ENCODE results near the gene CFAP77. TPM values are rescaled to one million over a fixed set of nuclear protein-coding genes. Genes with fewer than 3 reads are reported as not detected.

The CFAP77 gene
- total and polyA plus RNA-seq, 9 donors, result 0.11 to 0.16 (median 0.12) TPM; not detected in 6

DNA sequence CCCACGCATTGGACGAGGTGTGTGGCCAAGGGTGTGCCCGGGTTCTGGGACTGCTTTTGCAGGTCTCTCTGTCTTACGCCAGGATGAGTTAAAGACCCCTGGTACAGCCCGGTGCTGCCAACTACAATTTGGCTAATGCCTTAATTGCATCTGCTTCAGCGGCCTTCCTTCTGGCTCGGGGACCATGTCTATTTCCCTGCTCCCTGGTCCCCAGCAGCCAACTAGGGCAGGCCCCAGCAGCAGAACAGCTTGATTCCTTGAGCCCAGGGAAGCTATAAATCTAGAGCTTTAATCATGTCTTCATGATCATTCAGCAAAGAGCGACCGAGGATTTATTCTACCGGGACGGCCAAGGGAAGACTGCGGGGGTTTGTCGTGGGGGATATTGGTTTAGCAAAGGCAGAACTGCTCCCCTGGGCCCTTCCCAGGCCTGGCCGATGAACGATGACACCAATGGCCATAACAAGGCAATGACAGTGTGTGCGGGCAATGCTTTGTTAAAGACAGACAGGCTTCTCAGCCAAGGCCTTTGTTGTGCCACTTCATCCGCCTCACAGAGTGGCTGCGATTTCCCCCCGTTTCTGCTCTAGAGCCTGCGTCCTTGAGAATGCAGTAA, 51.4 kb downstream of the CFAP77 start:
- Histone ChIP-seq H3K27ac (ENCODE audit: low read length) (no peak overlapping the region), H3K27me3 (ENCODE audit: control insufficient read depth, insufficient read depth, low read length) (peaks cover 34% of the 10 kb centered on the region), H3K4me3 (ENCODE audit: low read length) (no peak overlapping the region), H3K9me3 (replicated peaks; ENCODE audit: control insufficient read depth, low read depth, low read length) (no peaks in the 10 kb centered on the region), H3K36me3 (ENCODE audit: control insufficient read depth, insufficient read depth, low read length) (no peaks in the 10 kb centered on the region), H3K4me1 (ENCODE audit: control insufficient read depth, insufficient read depth, low read length) (peaks cover 2% of the 10 kb centered on the region)
- DNase-seq, result no peak
- WGBS (ENCODE audit: insufficient coverage), result 45% methylated on average over 11 of the region's 20 CpGs

DNA sequence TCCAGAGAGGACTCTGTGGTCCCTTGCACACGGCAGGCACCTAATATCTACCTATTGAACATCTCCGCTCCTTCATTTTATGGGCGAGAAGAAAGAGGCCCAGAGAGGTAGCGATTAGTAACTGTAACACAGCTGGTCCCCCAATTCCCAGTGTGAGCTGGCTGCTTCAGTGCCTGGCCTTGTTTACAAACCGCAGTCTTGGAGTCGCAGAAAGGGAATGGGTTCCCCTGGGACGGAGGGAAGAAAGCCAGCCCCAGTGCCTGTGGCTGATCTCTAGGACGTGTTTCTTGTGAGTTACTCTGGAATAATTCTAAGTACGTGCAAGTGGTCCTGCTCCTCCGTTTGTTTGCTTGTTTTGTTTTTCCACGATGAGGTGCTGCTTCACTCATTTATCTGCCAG, 52.0 kb downstream of the CFAP77 start:
- peaks cover 29% of the 10 kb centered on the region for H3K27me3 ChIP-seq (ENCODE audit: control insufficient read depth, insufficient read depth, low read length)
- H3K36me3 ChIP-seq (ENCODE audit: control insufficient read depth, insufficient read depth, low read length), result no peaks in the 10 kb centered on the region
- H3K27ac ChIP-seq (ENCODE audit: low read length), result no peak overlapping the region
- DNase-seq, result peak; percentile 30
- WGBS (ENCODE audit: insufficient coverage), result 19% methylated on average over 6 of the region's 11 CpGs
- no peaks in the 10 kb centered on the region for H3K9me3 ChIP-seq (replicated peaks; ENCODE audit: control insufficient read depth, low read depth, low read length)
- H3K4me1 ChIP-seq (ENCODE audit: control insufficient read depth, insufficient read depth, low read length), result peaks cover 2% of the 10 kb centered on the region
- no peak overlapping the region for H3K4me3 ChIP-seq (ENCODE audit: low read length)

DNA sequence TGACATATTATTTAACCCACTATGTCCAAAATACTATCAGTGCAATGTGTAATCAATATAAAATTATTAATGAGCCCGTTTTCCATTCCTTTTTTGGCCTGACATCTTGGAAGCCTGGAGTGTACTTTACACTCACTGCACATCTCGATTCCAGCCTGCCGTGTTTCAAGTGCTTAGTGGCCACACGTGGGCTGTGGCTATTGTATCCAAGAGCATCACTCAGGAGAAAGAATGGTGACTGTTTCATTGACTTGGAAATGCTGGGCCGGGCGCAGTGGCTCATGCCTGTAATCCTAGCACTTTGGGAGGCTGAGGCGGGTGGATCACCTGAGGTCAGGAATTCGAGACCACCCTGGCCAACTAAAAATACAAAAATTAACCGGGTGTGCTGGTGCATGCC, 54.5 kb downstream of the CFAP77 start:
- no peaks in the 10 kb centered on the region for H3K36me3 ChIP-seq (ENCODE audit: control insufficient read depth, insufficient read depth, low read length)
- H3K9me3 ChIP-seq (replicated peaks; ENCODE audit: control insufficient read depth, low read depth, low read length), result no peaks in the 10 kb centered on the region
- no peak overlapping the region for H3K27ac ChIP-seq (ENCODE audit: low read length)
- DNase-seq, result no peak
- no peak overlapping the region for H3K4me3 ChIP-seq (ENCODE audit: low read length)
- 64% methylated on average over 4 of the region's 9 CpGs for whole genome bisulfite sequencing (ENCODE audit: insufficient coverage)
- no peaks in the 10 kb centered on the region for H3K4me1 ChIP-seq (ENCODE audit: control insufficient read depth, insufficient read depth, low read length)
- H3K27me3 ChIP-seq (ENCODE audit: control insufficient read depth, insufficient read depth, low read length), result peaks cover 19% of the 10 kb centered on the region

DNA sequence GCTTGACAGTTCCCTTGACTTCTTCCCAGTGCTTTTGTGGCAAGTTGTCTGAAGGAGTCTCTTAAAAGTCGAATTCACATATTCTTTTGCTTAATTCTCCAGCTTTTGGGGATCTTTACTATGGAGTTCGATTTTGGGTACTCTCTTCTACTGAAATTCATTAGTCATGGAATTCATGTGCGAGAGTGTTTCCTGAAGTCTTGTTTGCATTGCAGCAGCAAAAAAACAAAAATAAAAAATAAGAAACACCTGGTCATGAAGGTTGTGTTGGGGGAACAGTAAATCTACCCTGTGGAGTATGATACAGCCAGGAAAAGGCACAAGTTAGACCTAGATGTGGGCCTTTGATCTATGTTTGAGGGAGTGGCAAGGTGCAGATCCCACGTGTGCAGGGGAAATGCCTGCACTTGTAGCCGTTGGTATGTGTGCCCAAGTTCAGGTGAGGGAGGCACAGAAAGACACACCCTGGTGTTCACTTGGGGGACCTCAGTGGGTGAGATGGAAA, 55.2 kb downstream of the CFAP77 start:
- Histone ChIP-seq H3K27ac (ENCODE audit: low read length) (no peak overlapping the region), H3K9me3 (replicated peaks; ENCODE audit: control insufficient read depth, low read depth, low read length) (no peaks in the 10 kb centered on the region), H3K36me3 (ENCODE audit: control insufficient read depth, insufficient read depth, low read length) (no peaks in the 10 kb centered on the region), H3K4me3 (ENCODE audit: low read length) (no peak overlapping the region), H3K4me1 (ENCODE audit: control insufficient read depth, insufficient read depth, low read length) (no peaks in the 10 kb centered on the region), H3K27me3 (ENCODE audit: control insufficient read depth, insufficient read depth, low read length) (peaks cover 19% of the 10 kb centered on the region)
- 45% methylated on average over 1 of the region's 5 CpGs for WGBS (ENCODE audit: insufficient coverage)
- DNase-seq, result no peak

DNA sequence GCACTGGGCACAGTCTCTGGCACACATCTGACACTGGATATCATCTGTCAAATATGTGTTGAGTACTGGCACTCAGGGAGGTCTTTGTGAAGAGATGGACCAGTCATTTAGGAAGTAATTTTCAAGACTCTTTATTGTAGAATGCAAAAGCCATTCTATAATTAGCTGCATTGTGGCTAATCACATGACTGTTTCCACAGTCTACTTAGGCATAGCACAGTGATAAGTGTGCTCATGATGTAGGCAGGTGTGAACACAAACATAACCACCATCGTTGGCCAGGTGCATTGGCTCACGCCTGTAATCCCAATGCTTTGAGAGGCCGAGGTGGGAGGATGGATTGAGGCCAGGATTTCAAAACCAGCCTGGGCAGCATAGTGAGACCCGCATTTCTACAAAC, 62.2 kb downstream of the CFAP77 start:
- 73% methylated on average over 3 of the region's 4 CpGs for WGBS (ENCODE audit: insufficient coverage)

DNA sequence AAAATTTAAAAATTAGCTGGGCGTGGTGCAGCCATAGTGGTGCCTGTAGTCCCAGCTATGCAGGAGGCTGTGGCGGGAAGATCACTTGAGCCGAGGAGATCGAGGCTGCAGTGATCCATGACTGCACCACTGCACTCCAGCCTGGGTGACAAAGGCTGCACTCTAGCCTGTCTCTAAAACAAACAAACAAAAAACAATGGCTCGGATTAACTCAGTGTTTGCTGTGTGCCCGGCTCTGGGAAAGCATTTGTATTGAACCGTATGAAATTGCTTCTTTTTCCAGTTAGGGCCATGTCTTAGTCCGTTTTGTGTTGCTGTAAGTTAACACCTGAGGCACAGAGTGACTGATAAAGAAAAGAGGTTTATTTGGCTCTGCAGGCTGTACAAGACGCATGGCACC, 62.6 kb downstream of the CFAP77 start:
- no peak for DNase-seq
- 71% methylated on average over 7 of the region's 9 CpGs for WGBS (ENCODE audit: insufficient coverage)
- Histone ChIP-seq H3K4me1 (ENCODE audit: control insufficient read depth, insufficient read depth, low read length) (no peaks in the 10 kb centered on the region), H3K36me3 (ENCODE audit: control insufficient read depth, insufficient read depth, low read length) (no peaks in the 10 kb centered on the region), H3K4me3 (ENCODE audit: low read length) (no peak overlapping the region), H3K27me3 (ENCODE audit: control insufficient read depth, insufficient read depth, low read length) (peaks cover 11% of the 10 kb centered on the region), H3K27ac (ENCODE audit: low read length) (no peak overlapping the region), H3K9me3 (replicated peaks; ENCODE audit: control insufficient read depth, low read depth, low read length) (no peaks in the 10 kb centered on the region)

More for the DNA sequence above, 62.2 kb downstream of the CFAP77 start:
- no peaks in the 10 kb centered on the region for H3K36me3 ChIP-seq (ENCODE audit: control insufficient read depth, insufficient read depth, low read length)
- H3K9me3 ChIP-seq (replicated peaks; ENCODE audit: control insufficient read depth, low read depth, low read length), result no peaks in the 10 kb centered on the region
- no peak overlapping the region for H3K4me3 ChIP-seq (ENCODE audit: low read length)
- H3K27me3 ChIP-seq (ENCODE audit: control insufficient read depth, insufficient read depth, low read length), result peaks cover 10% of the 10 kb centered on the region
- DNase-seq, result no peak
- no peak overlapping the region for H3K27ac ChIP-seq (ENCODE audit: low read length)
- H3K4me1 ChIP-seq (ENCODE audit: control insufficient read depth, insufficient read depth, low read length), result no peaks in the 10 kb centered on the region

DNA sequence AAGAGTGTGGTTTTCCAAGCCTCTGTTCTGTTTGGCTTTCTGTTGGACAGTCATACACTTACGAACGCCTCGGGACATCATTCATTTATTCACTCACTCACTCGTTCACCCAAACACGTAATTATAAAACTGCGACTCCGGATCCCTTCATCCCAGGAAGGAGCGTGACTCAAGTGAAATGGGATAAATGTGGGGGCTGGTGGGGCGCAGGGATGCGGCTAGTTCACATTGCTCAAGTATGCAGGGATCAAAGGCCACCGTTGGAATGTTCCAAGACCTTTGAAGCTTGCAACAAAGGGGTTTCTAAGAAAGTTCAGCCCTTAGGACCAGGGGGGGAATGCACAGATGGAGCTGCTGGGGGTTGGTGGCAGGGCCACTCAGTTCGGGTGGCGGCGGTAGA, 64.2 kb downstream of the CFAP77 start:
- Histone ChIP-seq H3K36me3 (ENCODE audit: control insufficient read depth, insufficient read depth, low read length) (no peaks in the 10 kb centered on the region), H3K4me3 (ENCODE audit: low read length) (no peak overlapping the region), H3K9me3 (replicated peaks; ENCODE audit: control insufficient read depth, low read depth, low read length) (no peaks in the 10 kb centered on the region), H3K4me1 (ENCODE audit: control insufficient read depth, insufficient read depth, low read length) (no peaks in the 10 kb centered on the region), H3K27ac (ENCODE audit: low read length) (no peak overlapping the region), H3K27me3 (ENCODE audit: control insufficient read depth, insufficient read depth, low read length) (peaks cover 14% of the 10 kb centered on the region)
- WGBS (ENCODE audit: insufficient coverage), result 33% methylated on average over 8 of the region's 14 CpGs
- no peak for DNase-seq

DNA sequence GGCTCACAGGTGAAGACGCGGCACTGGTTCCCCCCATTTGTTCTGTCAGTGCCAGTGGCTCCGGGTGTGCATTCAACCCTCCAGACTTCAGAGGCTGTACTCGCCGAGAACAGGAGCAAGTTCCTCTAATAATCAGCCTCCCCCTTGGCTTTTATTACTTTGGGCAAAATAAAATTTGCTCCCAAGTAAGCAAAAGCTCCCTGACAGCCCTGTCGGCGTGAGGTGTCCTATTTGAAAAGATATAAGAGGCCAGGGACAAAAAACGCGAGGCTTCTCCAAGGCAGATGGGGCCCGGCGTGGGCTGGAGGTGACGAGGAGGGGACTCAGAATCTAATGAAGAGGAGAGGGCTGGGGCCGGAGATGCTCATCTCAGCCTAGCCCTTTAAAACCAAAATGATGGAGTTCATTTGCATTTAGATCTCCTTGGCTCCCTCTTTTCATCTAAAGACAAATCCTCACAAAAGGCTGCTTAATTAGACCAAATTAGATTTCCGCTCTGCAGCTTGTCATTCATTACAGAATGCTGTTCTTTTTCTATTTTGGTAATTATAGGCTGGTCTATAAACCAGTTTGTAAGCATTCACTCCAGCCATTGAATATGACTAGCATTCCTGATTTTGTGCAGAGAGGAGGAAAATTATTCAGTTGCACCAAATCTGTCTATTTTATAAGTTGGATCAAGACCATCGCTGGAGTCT, 68.5 kb downstream of the CFAP77 start:
- no peak for DNase-seq
- no peaks in the 10 kb centered on the region for H3K4me1 ChIP-seq (ENCODE audit: control insufficient read depth, insufficient read depth, low read length)
- 62% methylated on average over 10 of the region's 15 CpGs for WGBS (ENCODE audit: insufficient coverage)
- H3K27ac ChIP-seq (ENCODE audit: low read length), result no peak overlapping the region
- H3K9me3 ChIP-seq (replicated peaks; ENCODE audit: control insufficient read depth, low read depth, low read length), result no peaks in the 10 kb centered on the region
- no peaks in the 10 kb centered on the region for H3K36me3 ChIP-seq (ENCODE audit: control insufficient read depth, insufficient read depth, low read length)
- peaks cover 39% of the 10 kb centered on the region for H3K27me3 ChIP-seq (ENCODE audit: control insufficient read depth, insufficient read depth, low read length)
- H3K4me3 ChIP-seq (ENCODE audit: low read length), result no peak overlapping the region

DNA sequence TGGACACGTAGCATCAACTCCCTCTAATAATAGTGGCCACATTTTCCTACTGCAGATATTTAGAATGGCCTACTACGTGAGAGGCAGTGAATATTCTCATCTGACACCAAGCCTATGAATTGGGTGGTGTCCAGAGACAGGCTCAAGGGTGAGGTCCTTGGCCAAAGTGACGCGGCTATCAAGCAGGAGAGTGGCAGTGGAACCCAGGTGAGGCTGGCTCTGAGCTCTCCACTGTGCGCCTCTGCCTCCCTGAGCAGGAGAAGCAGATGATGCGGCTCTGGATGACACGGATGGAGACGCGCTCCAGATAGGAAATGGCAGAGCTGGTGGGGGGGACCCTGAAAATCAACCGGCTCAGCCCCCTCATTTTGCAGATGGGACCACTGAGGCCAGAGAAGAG, 69.7 kb downstream of the CFAP77 start:
- Histone ChIP-seq H3K27me3 (ENCODE audit: control insufficient read depth, insufficient read depth, low read length) (peaks cover 39% of the 10 kb centered on the region), H3K4me3 (ENCODE audit: low read length) (no peak overlapping the region), H3K36me3 (ENCODE audit: control insufficient read depth, insufficient read depth, low read length) (no peaks in the 10 kb centered on the region), H3K27ac (ENCODE audit: low read length) (no peak overlapping the region), H3K9me3 (replicated peaks; ENCODE audit: control insufficient read depth, low read depth, low read length) (no peaks in the 10 kb centered on the region), H3K4me1 (ENCODE audit: control insufficient read depth, insufficient read depth, low read length) (no peaks in the 10 kb centered on the region)
- DNase-seq, result no peak
- 92% methylated on average over 6 of the region's 10 CpGs for WGBS (ENCODE audit: insufficient coverage)

DNA sequence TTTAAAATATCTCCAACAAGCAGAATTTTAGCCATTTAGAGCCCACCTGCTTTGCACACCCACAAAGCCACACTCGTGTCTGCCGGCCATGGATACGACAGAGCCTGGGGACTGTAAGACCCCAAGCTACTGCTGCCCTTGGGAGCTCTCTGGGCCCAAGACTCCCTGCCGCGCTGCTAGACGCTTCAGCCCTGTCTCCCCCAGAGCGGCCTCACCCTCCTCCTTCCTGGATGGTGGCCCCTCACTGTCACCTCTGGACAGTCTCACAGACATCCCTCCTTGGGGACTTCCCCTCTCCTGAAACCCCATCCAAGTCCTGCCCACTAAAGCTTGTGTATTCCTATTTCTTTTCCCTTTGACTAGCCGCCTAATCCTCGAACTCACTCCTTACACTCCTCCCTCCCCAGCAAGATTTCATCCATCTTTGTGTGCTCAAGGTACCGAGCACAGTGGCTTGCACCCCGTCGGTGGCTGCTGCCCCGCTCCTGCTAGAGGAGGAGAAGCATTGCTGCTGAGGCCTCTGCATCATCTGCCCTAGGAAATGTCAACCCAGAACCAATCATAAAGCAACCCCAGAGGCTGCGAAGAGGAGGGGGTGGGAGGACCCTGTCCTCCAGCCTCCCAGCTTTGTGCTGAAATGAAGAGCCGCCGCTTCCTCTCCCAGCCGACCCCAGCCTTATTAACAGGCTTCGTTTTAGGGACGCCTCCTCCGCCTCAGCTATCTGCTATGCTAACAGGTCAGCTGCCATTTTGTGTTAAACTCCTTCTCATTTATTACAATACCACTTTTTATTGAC, 71.2 kb downstream of the CFAP77 start:
- Histone ChIP-seq H3K27me3 (ENCODE audit: control insufficient read depth, insufficient read depth, low read length) (peaks cover 51% of the 10 kb centered on the region), H3K27ac (ENCODE audit: low read length) (no peak overlapping the region), H3K9me3 (replicated peaks; ENCODE audit: control insufficient read depth, low read depth, low read length) (no peaks in the 10 kb centered on the region), H3K36me3 (ENCODE audit: control insufficient read depth, insufficient read depth, low read length) (no peaks in the 10 kb centered on the region), H3K4me1 (ENCODE audit: control insufficient read depth, insufficient read depth, low read length) (no peaks in the 10 kb centered on the region), H3K4me3 (ENCODE audit: low read length) (no peak overlapping the region)
- DNase-seq, result no peak
- WGBS (ENCODE audit: insufficient coverage), result 43% methylated on average over 16 of the region's 20 CpGs
